A549 (cell line): Measurements from ENCODE around the gene TCTN3.

Source experiments
- CHD4 ChIP-seq: fragments of 200-600 bp; sonication (generic); IDR thresholded peaks from 2 replicates; pipeline ENCODE4 v1.6.1; 2016; ENCODE audit warnings: antibody characterized with exemption, mild to moderate bottlenecking, borderline replicate concordance
- CTCF ChIP-seq: fragments of >200 bp; sonication (Bioruptor Twin); formaldehyde crosslinking; IDR thresholded peaks from 3 replicates; pipeline ENCODE4 v1.5.1; 2016
- ELK1 ChIP-seq: fragments of 150-350 bp; IDR thresholded peaks from 2 replicates; pipeline ENCODE4 v1.6.1; 2014; ENCODE audit warnings: low read depth, mild to moderate bottlenecking, low read length
- JUN ChIP-seq, 2 experiments: fragments of >200 bp; sonication (Bioruptor Twin); formaldehyde crosslinking; IDR thresholded peaks; 2 replicates in 1 of 2; 3 replicates in 1 of 2; pipeline ENCODE4 v1.6.1; 2016 to 2017
- MAFK ChIP-seq: fragments of 450-650 bp; IDR thresholded peaks from 2 replicates; pipeline ENCODE4 v1.6.1; 2014; ENCODE audit not compliant: partially characterized antibody
- PBX3 ChIP-seq: IDR thresholded peaks from 2 replicates; pipeline ENCODE4 v1.6.1; 2012
- POLR2A ChIP-seq: IDR thresholded peaks from 2 replicates; pipeline ENCODE4 v1.6.1; 2012; ENCODE audit warnings: mild to moderate bottlenecking, low read length

GRCh38 chr10:95637140-95637539 is 56.6 kb downstream of the TCTN3 start:
- TF ChIP-seq PBX3 (no peak), CTCF (no peak), JUN (IDR thresholded peaks at IDR 0.05) (no peak), CHD4 (no peak), MAFK (no peak), POLR2A (no peak), ELK1 (no peak)
